SK-N-SH (cell line): Measurements from ENCODE around the gene KTN1.

Source experiments
- CTCF ChIP-seq: fragments of 200-600 bp; sonication (generic); IDR thresholded peaks from 2 replicates; pipeline ENCODE4 v1.6.1; 2017; ENCODE audit warnings: antibody characterized with exemption, mild to moderate bottlenecking, moderate library complexity
- EP300 ChIP-seq, 2 experiments: IDR thresholded peaks; 2 replicates each; pipeline versions ENCODE4 v1.4.0 to v1.6.1; 2012; ENCODE audit warnings: borderline replicate concordance in 1 of 2, low read depth in 1 of 2, low read length in 1 of 2
- FOXM1 ChIP-seq: IDR thresholded peaks from 2 replicates; pipeline ENCODE4 v1.4.0; 2012; ENCODE audit warnings: low read depth, mild to moderate bottlenecking
- MXI1 ChIP-seq: IDR thresholded peaks from 2 replicates; pipeline ENCODE4 v1.6.1; 2012; ENCODE audit warnings: mild to moderate bottlenecking, low read depth, low read length, improper control_type of control experiment
- NRF1 ChIP-seq: IDR thresholded peaks from 2 replicates; pipeline ENCODE4 v1.6.1; 2012; ENCODE audit warnings: low read depth, mild to moderate bottlenecking, low read length
- RFX5 ChIP-seq: IDR thresholded peaks from 2 replicates; pipeline ENCODE4 v1.6.1; 2012; ENCODE audit warnings: mild to moderate bottlenecking, improper control_type of control experiment, low read length
- USF2 ChIP-seq: fragments of 150-350 bp; IDR thresholded peaks from 2 replicates; pipeline ENCODE4 v1.6.1; 2017; ENCODE audit warnings: antibody characterized with exemption, low read length, low read depth, borderline replicate concordance
- YY1 ChIP-seq: IDR thresholded peaks from 2 replicates; pipeline ENCODE4 v1.4.0; 2012; ENCODE audit warnings: low read depth, mild to moderate bottlenecking

GRCh38 chr14:55588259-55588699, 8.3 kb downstream of the KTN1 start:
- TF ChIP-seq USF2, result no peak
- no peak for TF ChIP-seq FOXM1
- TF ChIP-seq CTCF, result no peak
- no peak for TF ChIP-seq RFX5
- no peak for TF ChIP-seq EP300 (IDR thresholded peaks at IDR 0.05; ENCODE audit: borderline replicate concordance in 1 of 2, low read depth in 1 of 2, low read length in 1 of 2)
- no peak for TF ChIP-seq MXI1
- no peak for TF ChIP-seq YY1
- TF ChIP-seq NRF1, result no peak
